ENCODE data around the gene ATP2A2.

Gene ATP2A2

DNA sequence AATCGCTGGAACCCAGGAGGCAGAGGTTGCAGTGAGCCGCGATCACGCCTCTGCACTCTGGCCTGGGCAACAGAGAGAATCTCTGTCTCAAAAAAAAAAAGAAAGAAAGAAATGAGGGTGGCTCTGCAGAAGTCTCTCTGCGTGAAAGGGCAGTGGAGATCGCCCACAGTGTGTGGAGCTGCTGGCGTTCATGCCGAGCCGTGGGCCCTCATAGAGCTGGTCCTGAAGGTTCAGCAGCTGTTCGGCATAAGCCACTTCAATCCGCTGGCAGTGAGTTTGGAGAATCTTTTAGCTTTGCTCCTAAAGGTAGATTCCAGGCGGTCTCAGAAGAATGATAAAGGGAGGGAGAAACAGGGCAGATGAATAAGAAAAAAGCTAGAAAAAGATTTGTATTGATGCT is 36.7 kb upstream of the ATP2A2 start:
- no peak for DNase-seq (ENCODE audit: extremely low spot score)
- ChIA-PET POLR2A (interaction anchor here (0.7 kb wide), 1 partner anchor 376 kb away, joined by 3 read pairs; no protein-coding TSS in a partner anchor), CTCF (interaction anchor here (0.8 to 1.4 kb wide), 4 partner anchors 11 to 36 kb away, joined by 3 to 4 read pairs (median 4); no protein-coding TSS in a partner anchor)
- TF ChIP-seq, protein P1, sequence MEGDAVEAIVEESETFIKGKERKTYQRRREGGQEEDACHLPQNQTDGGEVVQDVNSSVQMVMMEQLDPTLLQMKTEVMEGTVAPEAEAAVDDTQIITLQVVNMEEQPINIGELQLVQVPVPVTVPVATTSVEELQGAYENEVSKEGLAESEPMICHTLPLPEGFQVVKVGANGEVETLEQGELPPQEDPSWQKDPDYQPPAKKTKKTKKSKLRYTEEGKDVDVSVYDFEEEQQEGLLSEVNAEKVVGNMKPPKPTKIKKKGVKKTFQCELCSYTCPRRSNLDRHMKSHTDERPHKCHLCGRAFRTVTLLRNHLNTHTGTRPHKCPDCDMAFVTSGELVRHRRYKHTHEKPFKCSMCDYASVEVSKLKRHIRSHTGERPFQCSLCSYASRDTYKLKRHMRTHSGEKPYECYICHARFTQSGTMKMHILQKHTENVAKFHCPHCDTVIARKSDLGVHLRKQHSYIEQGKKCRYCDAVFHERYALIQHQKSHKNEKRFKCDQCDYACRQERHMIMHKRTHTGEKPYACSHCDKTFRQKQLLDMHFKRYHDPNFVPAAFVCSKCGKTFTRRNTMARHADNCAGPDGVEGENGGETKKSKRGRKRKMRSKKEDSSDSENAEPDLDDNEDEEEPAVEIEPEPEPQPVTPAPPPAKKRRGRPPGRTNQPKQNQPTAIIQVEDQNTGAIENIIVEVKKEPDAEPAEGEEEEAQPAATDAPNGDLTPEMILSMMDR (IDR thresholded peaks at IDR 0.05; ENCODE audit: control extremely low read depth, extremely low read depth, low read depth, missing control alignments): no peak

- TF ChIP-seq, protein P1 (IDR thresholded peaks at IDR 0.05; ENCODE audit: control extremely low read depth, extremely low read depth, low read depth, missing control alignments): no peak
- ChIA-PET CTCF (interaction anchor here (0.8 to 1.4 kb wide), 4 partner anchors 12 to 35 kb away, joined by 3 to 4 read pairs (median 4); no protein-coding TSS in a partner anchor), POLR2A (no interaction called here)
- DNase-seq (ENCODE audit: extremely low spot score): no peak
Observed at GRCh38 chr12:110244829-110245228, 36.2 kb upstream of the ATP2A2 start.

- ChIA-PET POLR2A (no interaction called here), CTCF (interaction anchor here (1.0 to 1.4 kb wide), 2 partner anchors 16 to 146 kb away, joined by 3 to 4 read pairs; no protein-coding TSS in a partner anchor)
- DNase-seq (ENCODE audit: extremely low spot score): peak; percentile 55
- TF ChIP-seq, protein P1 (IDR thresholded peaks at IDR 0.05; ENCODE audit: control extremely low read depth, extremely low read depth, low read depth, missing control alignments): peak; percentile 65
Observed at GRCh38 chr12:110245369-110245772, 35.7 kb upstream of the ATP2A2 start.

- CTCF ChIA-PET: interaction anchor here (1.3 to 1.5 kb wide), 3 partner anchors 33 to 145 kb away, joined by 3 to 6 read pairs (median 3); no protein-coding TSS in a partner anchor
- TF ChIP-seq, protein P1 (IDR thresholded peaks at IDR 0.05; ENCODE audit: control extremely low read depth, extremely low read depth, low read depth, missing control alignments): no peak
- DNase-seq (ENCODE audit: extremely low spot score): no peak
- POLR2A ChIA-PET: no interaction called here
Observed at GRCh38 chr12:110246636-110247339, 34.3 kb upstream of the ATP2A2 start.

- TF ChIP-seq, protein P1 (IDR thresholded peaks at IDR 0.05; ENCODE audit: control extremely low read depth, extremely low read depth, low read depth, missing control alignments): no peak
- POLR2A ChIA-PET: no interaction called here
- CTCF ChIA-PET: interaction anchor here (1.3 to 1.5 kb wide), 2 partner anchors 33 to 146 kb away, joined by 3 to 6 read pairs; no protein-coding TSS in a partner anchor
Observed at GRCh38 chr12:110247340-110248095, 33.5 kb upstream of the ATP2A2 start.

GRCh38 chr12:110248096-110248447 is 33.0 kb upstream of the ATP2A2 start:
- TF ChIP-seq, protein P1 (IDR thresholded peaks at IDR 0.05; ENCODE audit: control extremely low read depth, extremely low read depth, low read depth, missing control alignments): no peak
- DNase-seq (ENCODE audit: extremely low spot score): no peak
- CTCF ChIA-PET: interaction anchor here (1.3 kb wide), 1 partner anchor 147 kb away, joined by 6 read pairs; no protein-coding TSS in a partner anchor
- POLR2A ChIA-PET: no interaction called here

More at GRCh38 chr12:110247340-110248095, 33.5 kb upstream of the ATP2A2 start:
- no peak for DNase-seq (ENCODE audit: extremely low spot score)
